ENCODE measurements around the gene MECR.
A peak's percentile ranks its signal among the peaks of the same experiment; 100 is the strongest.
"Not testable (repeated sequence)": the region's sequence is repeated elsewhere in the genome, so short reads cannot be mapped to it uniquely, and the experiment has no call there.

The MECR gene

GRCh38 chr1:29235955-29236711 is 5.4 kb upstream of the MECR start, which contains the start of gene PTPRU:
PTPRU (plus strand) TSS chr1:29236522; CDS start chr1:29236645, 123 bp downstream.
- Mint-ChIP-seq H3K4me3 (peak within 1 kb of the TSS; percentile 91), H3K27ac (peak within 1 kb of the TSS; percentile 5), H3K9me3 (no peaks in the 10 kb centered on the region), H3K36me3 (peaks cover 3% of the 10 kb centered on the region), H3K27me3 (peaks cover 35% of the 10 kb centered on the region), H3K4me1 (peaks cover 16% of the 10 kb centered on the region)
- DNase-seq (ENCODE audit: low spot score in 2 of 2) (peak; percentile 87 to 97), ATAC-seq (ENCODE audit: low read depth) (peak; percentile 83)

- H3K4me3 Mint-ChIP-seq, H3K27ac Mint-ChIP-seq: not testable (repeated sequence)
Measured at GRCh38 chr1:29234881-29235280, 4.1 kb upstream of the MECR start.

GRCh38 chr1:29234471-29234870 is 3.7 kb upstream of the MECR start:
- Mint-ChIP-seq H3K9me3 (no peaks in the 10 kb centered on the region), H3K27ac (no peak overlapping the region), H3K36me3 (peaks cover 3% of the 10 kb centered on the region), H3K4me3 (no peak overlapping the region), H3K4me1 (peaks cover 27% of the 10 kb centered on the region), H3K27me3 (peaks cover 28% of the 10 kb centered on the region)
- ATAC-seq (ENCODE audit: low read depth) (no peak), DNase-seq (ENCODE audit: low spot score in 2 of 2) (no peak)

More at GRCh38 chr1:29234881-29235280, 4.1 kb upstream of the MECR start:
- H3K36me3 Mint-ChIP-seq; H3K9me3 Mint-ChIP-seq; ATAC-seq (ENCODE audit: low read depth); DNase-seq (ENCODE audit: low spot score in 2 of 2): not testable (repeated sequence)
- Mint-ChIP-seq H3K27me3 (peaks cover 32% of the 10 kb centered on the region), H3K4me1 (peaks cover 24% of the 10 kb centered on the region)

- Mint-ChIP-seq H3K27ac (no peak overlapping the region), H3K4me3 (no peak overlapping the region), H3K4me1 (peaks cover 27% of the 10 kb centered on the region), H3K36me3 (peaks cover 3% of the 10 kb centered on the region), H3K27me3 (peaks cover 26% of the 10 kb centered on the region), H3K9me3 (no peaks in the 10 kb centered on the region)
- DNase-seq (ENCODE audit: low spot score in 2 of 2) = no peak
- ATAC-seq (ENCODE audit: low read depth) = no peak
Measured at GRCh38 chr1:29233693-29234092, 3.0 kb upstream of the MECR start.

- no peak for DNase-seq (ENCODE audit: low spot score in 2 of 2)
- Mint-ChIP-seq H3K9me3 (no peaks in the 10 kb centered on the region), H3K27ac (no peak overlapping the region), H3K4me1 (peaks cover 21% of the 10 kb centered on the region), H3K27me3 (peaks cover 21% of the 10 kb centered on the region), H3K4me3 (no peak overlapping the region), H3K36me3 (peaks cover 3% of the 10 kb centered on the region)
- no peak for ATAC-seq (ENCODE audit: low read depth)
Measured at GRCh38 chr1:29232387-29232786, 1.7 kb upstream of the MECR start.

- no peaks in the 10 kb centered on the region for H3K9me3 Mint-ChIP-seq
- ATAC-seq (ENCODE audit: low read depth) (no peak), DNase-seq (ENCODE audit: low spot score in 2 of 2) (no peak)
- peaks cover 15% of the 10 kb centered on the region for H3K4me1 Mint-ChIP-seq
- peak overlapping the region; percentile 94 for H3K4me3 Mint-ChIP-seq
- H3K27me3 Mint-ChIP-seq = peaks cover 12% of the 10 kb centered on the region
- H3K27ac Mint-ChIP-seq = peak overlapping the region; percentile 90
- H3K36me3 Mint-ChIP-seq = no peaks in the 10 kb centered on the region
Measured at GRCh38 chr1:29230204-29230552, 556 bp downstream of the MECR start.

- Mint-ChIP-seq H3K36me3 (no peaks in the 10 kb centered on the region), H3K9me3 (no peaks in the 10 kb centered on the region), H3K27ac (no peak overlapping the region), H3K27me3 (no peaks in the 10 kb centered on the region), H3K4me1 (peaks cover 16% of the 10 kb centered on the region), H3K4me3 (no peak overlapping the region)
- ATAC-seq (ENCODE audit: low read depth) (no peak), DNase-seq (ENCODE audit: low spot score in 2 of 2) (no peak)
Measured at GRCh38 chr1:29227511-29227910, 3.2 kb downstream of the MECR start.

GRCh38 chr1:29225361-29225760 is 5.4 kb downstream of the MECR start:
- H3K27me3 Mint-ChIP-seq = no peaks in the 10 kb centered on the region
- H3K4me3 Mint-ChIP-seq = no peak overlapping the region
- peaks cover 5% of the 10 kb centered on the region for H3K36me3 Mint-ChIP-seq
- DNase-seq (ENCODE audit: low spot score in 2 of 2) = no peak
- no peak overlapping the region for H3K27ac Mint-ChIP-seq
- H3K4me1 Mint-ChIP-seq = peaks cover 8% of the 10 kb centered on the region
- no peaks in the 10 kb centered on the region for H3K9me3 Mint-ChIP-seq
- no peak for ATAC-seq (ENCODE audit: low read depth)

GRCh38 chr1:29224356-29224837 is 6.3 kb downstream of the MECR start:
- Mint-ChIP-seq H3K9me3 (no peaks in the 10 kb centered on the region), H3K27me3 (no peaks in the 10 kb centered on the region), H3K4me1 (peaks cover 2% of the 10 kb centered on the region), H3K4me3 (no peak overlapping the region), H3K36me3 (peaks cover 8% of the 10 kb centered on the region), H3K27ac (no peak overlapping the region)
- ATAC-seq (ENCODE audit: low read depth) (no peak), DNase-seq (ENCODE audit: low spot score in 2 of 2) (no peak)

GRCh38 chr1:29223521-29223920 is 7.2 kb downstream of the MECR start:
- Mint-ChIP-seq H3K36me3 (peaks cover 9% of the 10 kb centered on the region), H3K9me3 (no peaks in the 10 kb centered on the region), H3K27me3 (no peaks in the 10 kb centered on the region), H3K4me3 (no peak overlapping the region), H3K27ac (no peak overlapping the region), H3K4me1 (peaks cover 2% of the 10 kb centered on the region)
- no peak for DNase-seq (ENCODE audit: low spot score in 2 of 2)
- ATAC-seq (ENCODE audit: low read depth) = no peak

- no peak overlapping the region for H3K4me3 Mint-ChIP-seq
- H3K4me1 Mint-ChIP-seq = peaks cover 2% of the 10 kb centered on the region
- no peak for DNase-seq (ENCODE audit: low spot score in 2 of 2)
- no peaks in the 10 kb centered on the region for H3K9me3 Mint-ChIP-seq
- H3K36me3 Mint-ChIP-seq = peaks cover 9% of the 10 kb centered on the region
- no peak for ATAC-seq (ENCODE audit: low read depth)
- no peak overlapping the region for H3K27ac Mint-ChIP-seq
- no peaks in the 10 kb centered on the region for H3K27me3 Mint-ChIP-seq
Measured at GRCh38 chr1:29222686-29223085, 8.0 kb downstream of the MECR start.

GRCh38 chr1:29222260-29222659 is 8.5 kb downstream of the MECR start:
- not testable (repeated sequence) for H3K4me3 Mint-ChIP-seq; ATAC-seq (ENCODE audit: low read depth); H3K4me1 Mint-ChIP-seq; H3K36me3 Mint-ChIP-seq; H3K9me3 Mint-ChIP-seq; DNase-seq (ENCODE audit: low spot score in 2 of 2); H3K27me3 Mint-ChIP-seq; H3K27ac Mint-ChIP-seq

- DNase-seq (ENCODE audit: low spot score in 2 of 2) = no peak
- Mint-ChIP-seq H3K36me3 (peaks cover 9% of the 10 kb centered on the region), H3K9me3 (no peaks in the 10 kb centered on the region), H3K27me3 (no peaks in the 10 kb centered on the region), H3K27ac (no peak overlapping the region), H3K4me1 (peaks cover 2% of the 10 kb centered on the region), H3K4me3 (no peak overlapping the region)
- ATAC-seq (ENCODE audit: low read depth) = no peak
Measured at GRCh38 chr1:29221296-29221695, 9.4 kb downstream of the MECR start.

GRCh38 chr1:29218223-29218622 is 12.5 kb downstream of the MECR start:
- Mint-ChIP-seq H3K9me3 (no peaks in the 10 kb centered on the region), H3K27me3 (no peaks in the 10 kb centered on the region), H3K4me3 (no peak overlapping the region), H3K36me3 (peaks cover 12% of the 10 kb centered on the region), H3K27ac (no peak overlapping the region), H3K4me1 (no peaks in the 10 kb centered on the region)
- DNase-seq (ENCODE audit: low spot score in 2 of 2) = no peak
- no peak for ATAC-seq (ENCODE audit: low read depth)

- Mint-ChIP-seq H3K27ac (no peak overlapping the region), H3K36me3 (peaks cover 15% of the 10 kb centered on the region), H3K27me3 (no peaks in the 10 kb centered on the region), H3K4me3 (no peak overlapping the region), H3K4me1 (peaks cover 3% of the 10 kb centered on the region), H3K9me3 (no peaks in the 10 kb centered on the region)
- no peak for DNase-seq (ENCODE audit: low spot score in 2 of 2)
- no peak for ATAC-seq (ENCODE audit: low read depth)
Measured at GRCh38 chr1:29217633-29218032, 13.1 kb downstream of the MECR start.
